Motor neuron (in vitro differentiated cells): ENCODE measurements around the gene HS1BP3. TPM values are rescaled to one million over a fixed set of nuclear protein-coding genes. Genes with fewer than 3 reads are reported as not detected.
A peak's percentile ranks its signal among the peaks of the same experiment; 100 is the strongest.

Source experiments
- ATAC-seq, 8 experiments: fragments of 200-7000 bp; cut with Tn5 transposase; replicated peaks in 6 of 8; 2 replicates each; pipeline ENCODE4 v1.8.0; 2021; ENCODE audit warnings: mild to moderate bottlenecking in 8 of 8, moderate library complexity in 8 of 8
- H3K27ac ChIP-seq, 2 donors: fragments of 250-450 bp; sonication (Bioruptor Pico); 2 replicates each; pipeline ENCODE4 v1.9.0; 2021; ENCODE audit warnings: antibody characterized with exemption in 2 of 2, mild to moderate bottlenecking in 2 of 2, moderate library complexity in 1 of 2
- H3K4me1 ChIP-seq, 2 donors: fragments of 250-450 bp; sonication (Bioruptor Pico); replicated peaks in 1 of 2; 2 replicates each; pipeline ENCODE4 v1.6.1; 2021; ENCODE audit warnings: antibody characterized with exemption in 2 of 2, mild to moderate bottlenecking in 2 of 2, moderate library complexity in 1 of 2
- H3K4me3 ChIP-seq, 5 donors: fragments of 250-450 bp; sonication (Bioruptor Pico); 2 replicates each; pipeline ENCODE4 v1.9.0; 2021; ENCODE audit warnings: antibody characterized with exemption in 5 of 5, mild to moderate bottlenecking in 5 of 5, moderate library complexity in 4 of 5
- WGBS, 10 experiments: fragments of 450-650 bp; shearing (Covaris generic); methylation state at CpG; one replicate each; pipeline ENCODE4 v1.0.0; 2022; 5-methylcytosine and 5-hydroxymethylcytosine counted together
- in situ Hi-C, 9 experiments: fragments of 400-800 bp; cut with MboI; loops; one replicate each; pipeline ENCODE4 v1.15.0; 2021; ENCODE audit warnings: low sequenced_read_pairs in 9 of 9, low pct_unique_long_range_greater_than_20kb in 2 of 9; ENCODE audit not compliant: unreplicated experiment in 9 of 9
- total RNA-seq, 8 experiments: library from RNA; unstranded; fragments of 300-600 nt; gene quantifications; 2 replicates each; pipeline versions ENCODE4 v1.2.3 to v1.2.4, GENCODE V29; 2022

Gene HS1BP3
- total RNA-seq, 8 experiments from 2014 or later, result 6.8 to 29.2 (median 11.2) TPM

DNA sequence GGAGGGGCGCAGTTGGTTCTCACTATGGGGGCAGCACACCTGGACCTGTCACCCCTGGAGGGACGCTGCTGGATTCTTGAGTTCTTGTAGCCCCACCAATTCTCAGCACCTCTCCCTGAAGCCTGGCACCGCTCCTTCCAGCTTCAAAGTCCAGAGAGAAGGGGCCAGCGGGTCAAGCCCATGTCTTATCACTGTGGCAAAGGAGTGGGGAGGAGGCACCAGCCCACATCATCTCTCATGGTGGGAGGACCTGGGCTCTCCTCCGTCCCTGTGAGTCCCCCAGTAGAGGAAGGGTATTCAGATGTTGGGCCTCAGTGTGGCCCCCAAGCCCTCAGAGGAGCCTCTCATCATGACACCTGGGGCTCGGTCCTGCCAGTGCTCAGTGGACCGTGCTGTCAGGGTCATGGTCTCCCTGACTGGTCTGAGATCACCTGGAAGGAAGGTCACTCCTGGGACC is 67.4 kb downstream of the HS1BP3 start:
- 80 to 100% (median 93%) methylated on average over 1 to 2 of the region's 7 CpGs; no CpG with 5 or more reads in 5 of the 10 experiments for WGBS, 10 experiments
- in situ Hi-C loops, result no loop called here
- no peak overlapping the region for H3K27ac ChIP-seq

DNA sequence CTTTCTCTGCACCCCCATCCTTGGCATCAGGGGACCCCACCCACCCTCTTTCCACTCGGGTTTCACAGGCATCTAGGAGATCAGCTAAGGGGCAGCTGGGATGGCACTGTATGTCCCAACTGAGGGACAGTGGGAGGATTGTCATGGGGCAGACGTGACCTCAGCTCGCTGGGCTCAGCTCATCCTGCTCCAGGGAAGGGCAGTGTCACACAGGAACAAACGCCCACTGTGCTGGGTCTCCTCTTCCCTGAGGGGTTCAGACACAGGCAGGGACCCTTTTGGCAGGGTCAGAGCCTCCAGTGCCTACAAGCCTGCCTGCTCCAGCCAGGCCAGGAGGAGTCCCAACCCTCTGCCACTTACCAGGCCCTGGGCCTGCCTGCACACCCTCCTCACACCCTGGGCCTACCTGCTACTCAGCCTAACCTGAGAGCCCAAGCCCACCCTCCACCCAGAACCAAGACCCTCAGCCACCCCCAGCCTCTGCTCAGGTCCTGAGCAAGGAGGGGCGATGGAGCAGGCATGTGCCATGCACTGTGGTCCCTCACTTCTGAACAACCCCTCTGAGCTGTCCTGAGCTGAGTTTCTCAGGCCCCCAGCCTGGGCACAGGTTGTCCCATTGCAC is 68.2 kb downstream of the HS1BP3 start:
- Histone ChIP-seq H3K4me3 (no peak overlapping the region), H3K27ac (no peak overlapping the region), H3K4me1 (peaks cover 12 to 25% of the 10 kb centered on the region in 2 donors)
- in situ Hi-C loops, result no loop called here
- no peak for ATAC-seq
- 20 to 80% methylated on average over 1 of the region's 5 CpGs; no CpG with 5 or more reads in 8 of the 10 experiments for WGBS, 10 experiments

More for the DNA sequence above, 67.4 kb downstream of the HS1BP3 start:
- no peak for ATAC-seq
- no peak overlapping the region for H3K4me3 ChIP-seq
- peaks cover 12 to 25% of the 10 kb centered on the region in 2 donors for H3K4me1 ChIP-seq

GRCh38 chr2:20580690-20581437 is 70.0 kb downstream of the HS1BP3 start:
- Histone ChIP-seq H3K4me3 (no peak overlapping the region), H3K27ac (no peak overlapping the region), H3K4me1 (peaks cover 12 to 25% of the 10 kb centered on the region in 2 donors)
- ATAC-seq, result no peak
- in situ Hi-C loops, result no loop called here
- 50 to 100% (median 100%) methylated on average over 1 to 4 of the region's 4 CpGs; no CpG with 5 or more reads in 1 of the 10 experiments for WGBS, 10 experiments

DNA sequence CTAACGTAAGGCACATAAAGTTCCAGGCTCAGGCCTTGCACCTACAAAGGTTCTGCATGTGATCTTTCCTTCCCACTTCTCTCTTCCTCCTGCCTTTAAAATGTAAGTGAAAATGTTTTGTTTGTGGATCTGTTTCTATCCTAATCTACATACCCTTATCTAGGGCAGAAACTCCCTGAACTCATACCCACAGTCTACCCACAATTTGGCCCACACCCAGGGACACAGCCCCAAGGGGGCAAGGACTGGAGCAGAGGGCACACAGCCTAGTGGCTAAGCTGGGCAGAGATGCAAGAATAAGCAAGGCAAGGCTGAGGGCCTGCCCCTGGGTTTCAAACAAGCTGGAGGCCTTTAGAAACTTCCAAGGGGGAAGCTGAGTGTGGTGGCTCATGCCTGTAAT is 71.0 kb downstream of the HS1BP3 start:
- ATAC-seq, result no peak
- in situ Hi-C loops, result no loop called here
- no peak overlapping the region for H3K4me3 ChIP-seq
- peak overlapping the region; percentile 68 to 73 for H3K27ac ChIP-seq
- 36 to 100% (median 86%) methylated on average over 1 of the region's 1 CpG; no CpG with 5 or more reads in 5 of the 10 experiments for WGBS, 10 experiments
- H3K4me1 ChIP-seq, result peaks cover 16 to 30% of the 10 kb centered on the region in 2 donors

GRCh38 chr2:20578895-20579825 is 71.7 kb downstream of the HS1BP3 start:
- H3K27ac ChIP-seq, result peak overlapping the region; percentile 68 to 73
- in situ Hi-C loops, result no loop called here
- no peak overlapping the region for H3K4me3 ChIP-seq
- peak; percentile 86 to 97 (median 96) for ATAC-seq
- 33 to 67% (median 51%) methylated on average over 1 to 15 of the region's 15 CpGs; no CpG with 5 or more reads in 4 of the 10 experiments for WGBS, 10 experiments
- H3K4me1 ChIP-seq, result peaks cover 14 to 26% of the 10 kb centered on the region in 2 donors

GRCh38 chr2:20578266-20578894 is 72.5 kb downstream of the HS1BP3 start:
- no peak overlapping the region for H3K27ac ChIP-seq
- in situ Hi-C loops, result no loop called here
- WGBS, 10 experiments, result 50 to 100% (median 66%) methylated on average over 2 to 3 of the region's 6 CpGs; no CpG with 5 or more reads in 6 of the 10 experiments
- no peak for ATAC-seq
- no peak overlapping the region for H3K4me3 ChIP-seq
- peaks cover 22 to 31% of the 10 kb centered on the region in 2 donors for H3K4me1 ChIP-seq

- 27 to 100% (median 88%) methylated on average over 1 to 6 of the region's 12 CpGs; no CpG with 5 or more reads in 5 of the 10 experiments for WGBS, 10 experiments
- Histone ChIP-seq H3K4me3 (no peak overlapping the region), H3K4me1 (peaks cover 23 to 34% of the 10 kb centered on the region in 2 donors), H3K27ac (no peak overlapping the region)
- in situ Hi-C loops, result no loop called here
- no peak for ATAC-seq
These were observed 73.2 kb downstream of the HS1BP3 start for GRCh38 chr2:20577495-20578235.

DNA sequence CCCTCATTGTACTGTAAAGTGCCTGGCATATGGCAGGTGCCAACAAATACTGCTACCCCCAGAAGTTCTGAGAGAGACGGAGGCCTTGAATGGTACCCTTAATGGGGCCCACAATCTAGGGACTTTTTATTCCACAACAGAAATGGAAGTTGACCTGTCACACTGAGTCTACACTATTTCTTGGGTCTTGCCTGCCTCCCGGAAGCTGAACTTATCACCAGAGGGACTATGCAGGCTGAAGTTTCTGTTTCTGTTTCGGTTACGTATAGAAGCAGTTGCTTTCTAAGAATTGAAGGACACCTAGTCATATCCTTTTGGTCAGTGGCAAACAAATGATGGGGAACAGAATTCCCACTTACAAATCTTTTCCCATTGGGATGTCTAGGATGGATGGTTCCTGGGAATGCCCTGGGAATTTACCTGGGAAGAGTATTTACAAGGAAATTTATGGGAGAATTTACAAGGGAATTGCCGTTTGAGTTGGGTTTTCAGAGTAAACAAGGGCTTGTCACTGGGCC is 74.2 kb downstream of the HS1BP3 start:
- in situ Hi-C loops, result no loop called here
- no peak overlapping the region for H3K27ac ChIP-seq
- no peak for ATAC-seq
- H3K4me3 ChIP-seq, result no peak overlapping the region
- 90 to 100% (median 92%) methylated on average over 1 to 5 of the region's 5 CpGs; no CpG with 5 or more reads in 4 of the 10 experiments for WGBS, 10 experiments
- peaks cover 23 to 34% of the 10 kb centered on the region in 2 donors for H3K4me1 ChIP-seq

DNA sequence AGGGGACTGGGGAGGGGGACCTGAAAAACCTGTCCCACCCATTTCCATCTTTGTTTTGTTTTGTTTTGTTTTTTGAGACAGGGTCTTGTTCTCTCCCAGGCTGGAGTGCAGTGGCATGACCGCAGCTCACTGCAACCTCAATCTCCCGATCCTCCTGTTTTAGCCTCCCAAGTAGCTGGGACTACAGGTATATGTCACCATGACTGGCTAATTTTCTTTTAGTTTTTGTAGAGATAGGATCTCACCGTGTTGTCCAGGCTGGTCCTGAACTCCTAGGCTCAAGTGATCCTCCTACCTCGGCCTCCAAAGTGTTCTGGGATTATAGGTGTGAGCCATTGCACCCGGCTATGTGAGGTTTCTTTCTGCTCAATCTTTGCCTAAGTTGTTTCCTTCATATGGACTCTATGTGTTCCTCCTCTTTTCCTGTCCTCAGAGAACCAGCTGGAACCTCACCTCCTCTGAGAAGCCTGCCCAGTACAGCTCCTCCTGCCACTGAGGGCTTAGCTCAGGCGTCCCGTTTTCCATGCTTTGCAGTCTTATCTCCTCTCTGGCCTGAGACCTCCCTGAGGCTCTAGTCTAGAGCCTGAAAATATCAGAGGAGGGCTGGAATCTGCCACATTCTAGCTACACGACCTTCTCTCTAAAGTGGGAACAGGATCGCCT is 74.8 kb downstream of the HS1BP3 start:
- 80 to 100% (median 92%) methylated on average over 1 to 7 of the region's 9 CpGs; no CpG with 5 or more reads in 1 of the 10 experiments for WGBS, 10 experiments
- Histone ChIP-seq H3K4me3 (no peak overlapping the region), H3K4me1 (peaks cover 23 to 34% of the 10 kb centered on the region in 2 donors), H3K27ac (no peak overlapping the region)
- in situ Hi-C loops, result no loop called here
- no peak for ATAC-seq

- H3K4me1 ChIP-seq, result peaks cover 23 to 34% of the 10 kb centered on the region in 2 donors
- H3K4me3 ChIP-seq, result no peak overlapping the region
- 63 to 100% (median 84%) methylated on average over 1 to 5 of the region's 5 CpGs; no CpG with 5 or more reads in 4 of the 10 experiments for WGBS, 10 experiments
- H3K27ac ChIP-seq, result no peak overlapping the region
- no peak for ATAC-seq
- in situ Hi-C loops, result no loop called here
These were observed 75.5 kb downstream of the HS1BP3 start for GRCh38 chr2:20575414-20575813.

DNA sequence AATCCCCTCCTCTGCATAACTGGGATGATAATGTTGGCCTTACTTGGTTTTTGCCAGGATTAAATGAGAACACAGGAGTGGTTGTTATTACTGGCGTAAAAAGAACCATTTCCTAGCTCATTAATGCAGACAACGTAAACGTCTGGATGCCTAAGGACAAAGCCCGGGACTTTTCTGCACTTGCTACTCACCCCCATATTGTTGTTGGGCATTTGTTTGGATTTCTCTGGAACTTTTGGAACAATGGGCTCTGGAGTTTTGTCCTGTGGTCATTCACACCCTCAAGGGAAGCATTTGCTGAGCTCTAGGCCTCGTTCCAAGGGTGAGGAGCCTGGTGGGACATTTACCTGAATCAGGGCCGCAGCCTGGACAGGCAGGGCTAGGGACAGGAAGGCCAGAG is 76.0 kb downstream of the HS1BP3 start:
- Histone ChIP-seq H3K4me1 (peaks cover 23 to 34% of the 10 kb centered on the region in 2 donors), H3K4me3 (no peak overlapping the region), H3K27ac (no peak overlapping the region)
- no peak for ATAC-seq
- in situ Hi-C loops, result no loop called here
- 67 to 97% (median 85%) methylated on average over 1 to 6 of the region's 6 CpGs; no CpG with 5 or more reads in 2 of the 10 experiments for WGBS, 10 experiments
